ENCODE results near the gene TRAF3.

TRAF3 gene

GRCh38 chr14:102911541-102911951 lies 134.3 kb downstream of the TRAF3 start:
- DNase-seq: no peak

- DNase-seq: no peak
These were observed 134.9 kb downstream of the TRAF3 start for GRCh38 chr14:102911991-102912761.

- DNase-seq: no peak
These were observed 136.3 kb downstream of the TRAF3 start for GRCh38 chr14:102913341-102914211.

GRCh38 chr14:102914474-102915291 lies 137.4 kb downstream of the TRAF3 start:
- DNase-seq: no peak

GRCh38 chr14:102915292-102916110 lies 138.3 kb downstream of the TRAF3 start:
- no peak for DNase-seq

GRCh38 chr14:102916347-102917055 lies 139.3 kb downstream of the TRAF3 start:
- DNase-seq: no peak

GRCh38 chr14:102917056-102917385 lies 139.8 kb downstream of the TRAF3 start:
- no peak for DNase-seq

- DNase-seq: peak; percentile 73
These were observed 140.4 kb downstream of the TRAF3 start for GRCh38 chr14:102917469-102918211.

GRCh38 chr14:102918438-102918837 lies 141.2 kb downstream of the TRAF3 start:
- DNase-seq: no peak

- no peak for DNase-seq
These were observed 143.2 kb downstream of the TRAF3 start for GRCh38 chr14:102920273-102920997.

GRCh38 chr14:102920998-102921304 lies 143.7 kb downstream of the TRAF3 start:
- no peak for DNase-seq

GRCh38 chr14:102922490-102923200 lies 145.4 kb downstream of the TRAF3 start, which contains the start of gene AMN:
TSS of gene AMN (plus strand) at chr14:102922663. CDS start at chr14:102922689, 26 bp downstream.
- no peak for DNase-seq

- no peak for DNase-seq
These were observed 146.1 kb downstream of the TRAF3 start for GRCh38 chr14:102923201-102923924.

- DNase-seq: no peak
These were observed 146.8 kb downstream of the TRAF3 start for GRCh38 chr14:102923925-102924486.

- DNase-seq: no peak
These were observed 147.7 kb downstream of the TRAF3 start for GRCh38 chr14:102924632-102925588.

GRCh38 chr14:102925646-102926045 lies 148.4 kb downstream of the TRAF3 start:
- no peak for DNase-seq

- no peak for DNase-seq
These were observed 148.9 kb downstream of the TRAF3 start for GRCh38 chr14:102926104-102926503.
